Stimulated activated CD8-positive, alpha-beta memory T cell treated with anti-CD3 and anti-CD28 coated beads, Interleukin-4, amount 100 ng/mL, for 24 hours (primary cell): ENCODE data around the gene PCMTD2.

ENCODE experiments used
- DNase-seq: peaks from one replicate; pipeline ENCODE4 v3.0.0-alpha.2; 2020; ENCODE audit warnings: low read depth

The PCMTD2 gene

GRCh38 chr20:64255361-64256281, at the start of gene PCMTD2:
PCMTD2 (plus strand) TSS chr20:64255748; CDS start chr20:64259966, 4,218 bp downstream.
- DNase-seq = peak; percentile 76

- no peak for DNase-seq
Observed at GRCh38 chr20:64206614-64207013, 48.9 kb upstream of the PCMTD2 start.

- no peak for DNase-seq
Observed at GRCh38 chr20:64207641-64208590, 47.6 kb upstream of the PCMTD2 start.

- DNase-seq = no peak
Observed at GRCh38 chr20:64209148-64209547, 46.4 kb upstream of the PCMTD2 start.

DNA sequence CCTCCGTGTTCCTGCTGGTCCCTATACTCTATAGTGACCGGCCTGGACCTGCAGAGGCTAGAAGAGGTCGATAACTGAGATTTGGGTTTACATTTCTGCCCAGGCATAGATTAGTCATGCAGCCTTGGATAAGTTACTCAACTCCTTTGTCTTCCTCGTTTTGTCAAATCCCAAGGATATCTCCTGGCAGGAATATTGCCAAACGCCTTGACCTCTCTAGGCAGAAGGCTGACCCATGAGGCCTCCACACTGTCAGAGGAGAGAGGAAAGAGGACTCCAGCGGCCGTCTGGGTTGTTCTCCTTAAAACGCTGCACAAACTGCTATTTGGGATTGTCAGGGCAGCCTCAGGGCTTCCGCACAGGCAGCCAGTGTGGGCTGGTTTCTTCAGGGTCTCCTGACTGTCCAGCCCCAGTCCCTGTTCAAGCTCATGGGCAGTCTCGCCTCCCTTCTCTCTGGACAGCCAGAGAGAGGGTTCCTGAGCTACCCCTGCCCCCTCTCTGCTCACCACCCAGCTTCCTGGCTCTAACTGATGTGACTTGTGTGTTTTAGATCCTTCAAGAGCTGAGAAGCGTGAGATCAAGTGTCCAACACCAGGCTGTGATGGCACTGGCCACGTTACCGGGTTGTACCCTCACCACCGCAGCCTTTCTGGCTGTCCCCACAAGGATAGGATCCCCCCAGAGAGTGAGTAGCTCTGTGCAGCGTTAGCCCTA, 44.7 kb upstream of the PCMTD2 start:
- no peak for DNase-seq

- DNase-seq = no peak
Observed at GRCh38 chr20:64211874-64212658, 43.5 kb upstream of the PCMTD2 start.

DNA sequence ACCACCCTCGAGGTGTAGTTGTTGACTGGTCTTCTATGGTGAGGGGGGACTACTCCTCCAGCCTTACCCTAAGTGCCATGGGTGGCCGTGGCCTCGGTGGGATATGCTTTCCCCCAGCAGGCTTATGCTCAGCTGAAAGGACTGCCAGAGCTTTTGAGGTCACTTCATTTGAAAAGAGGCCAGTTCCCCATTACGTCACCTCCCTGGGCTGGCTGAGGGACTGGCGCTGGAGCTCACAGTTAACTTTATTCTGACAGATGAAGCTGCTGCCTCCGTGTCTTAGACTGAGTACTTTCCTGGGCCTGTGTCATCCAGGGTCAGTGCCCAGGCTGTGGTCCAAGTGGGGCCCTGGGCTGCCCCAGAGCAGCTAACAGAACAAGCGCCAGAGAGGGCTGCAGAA, 42.8 kb upstream of the PCMTD2 start:
- no peak for DNase-seq

GRCh38 chr20:64214113-64214512, 41.4 kb upstream of the PCMTD2 start:
- no peak for DNase-seq

DNA sequence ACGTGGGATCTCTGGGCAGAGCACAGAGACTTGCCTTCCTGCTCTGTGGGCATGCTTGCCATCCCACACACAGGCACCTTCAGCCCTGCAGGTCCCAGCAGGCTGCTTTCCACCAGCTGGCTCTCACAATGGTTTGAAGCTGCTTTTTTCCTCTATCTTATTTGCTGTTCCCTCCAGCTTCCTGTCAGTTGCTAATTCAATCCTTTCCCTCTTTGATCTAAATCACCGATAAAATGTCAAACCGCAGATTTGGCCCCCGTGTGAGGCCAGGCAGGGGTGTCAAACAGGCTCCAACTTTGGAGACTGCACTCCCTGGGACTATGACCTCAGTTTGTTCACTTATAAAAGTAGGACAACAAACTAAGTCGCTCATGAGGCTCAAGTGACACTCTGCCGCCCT, 40.6 kb upstream of the PCMTD2 start:
- no peak for DNase-seq

- no peak for DNase-seq
Observed at GRCh38 chr20:64216036-64216435, 39.5 kb upstream of the PCMTD2 start.

GRCh38 chr20:64216910-64217309, 38.6 kb upstream of the PCMTD2 start:
- no peak for DNase-seq

DNA sequence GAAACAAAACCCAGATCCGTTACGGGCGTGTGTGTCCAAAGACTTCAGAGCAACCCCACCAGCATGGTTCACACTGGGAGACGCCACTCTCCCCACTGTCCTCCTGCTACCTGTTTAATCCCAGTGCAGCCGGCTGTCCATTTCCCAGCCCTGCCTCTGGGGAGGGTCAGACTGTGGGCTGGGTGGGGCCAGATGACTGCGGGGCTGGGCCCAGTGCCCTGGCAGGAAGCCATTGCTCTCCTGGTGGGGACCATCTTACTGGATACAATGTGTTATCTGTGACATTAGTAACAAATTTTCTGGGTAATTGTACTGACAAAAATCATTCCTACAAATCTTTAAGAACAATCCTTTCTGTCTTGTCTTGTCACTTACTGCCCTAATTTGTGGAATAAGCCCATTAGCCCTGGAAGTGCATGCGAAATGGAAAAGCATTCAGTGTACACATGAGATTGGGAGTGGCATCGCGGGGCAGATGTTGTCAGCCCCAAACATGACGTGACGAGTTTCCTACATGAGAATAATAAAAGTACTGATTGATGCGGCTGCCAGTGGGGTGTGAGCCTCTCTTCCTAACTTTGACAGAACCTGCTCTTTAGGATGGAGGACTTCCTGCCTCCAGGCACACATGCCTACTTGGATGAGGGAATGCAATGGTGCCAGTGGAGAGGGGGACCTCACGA, 37.9 kb upstream of the PCMTD2 start:
- no peak for DNase-seq

DNA sequence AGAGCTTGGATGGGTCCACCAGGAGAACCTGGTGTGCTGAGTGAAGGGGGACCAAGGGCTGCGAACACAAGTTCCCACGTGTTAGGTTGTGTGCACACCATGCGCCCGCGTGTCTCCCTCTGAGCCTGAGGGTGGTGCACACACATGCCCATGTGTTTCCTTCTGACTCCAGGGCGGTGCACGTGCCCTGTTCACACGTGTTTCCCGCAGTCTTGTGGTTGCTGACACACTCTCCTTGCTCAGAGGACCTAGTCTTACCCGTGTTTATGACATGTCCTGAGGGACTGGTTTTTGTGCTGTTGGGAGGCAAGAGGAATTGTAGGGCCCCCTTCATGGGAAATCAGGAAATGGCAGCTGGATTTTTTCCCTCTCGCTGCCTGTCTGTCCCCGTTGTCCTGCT, 36.3 kb upstream of the PCMTD2 start:
- DNase-seq = no peak

- no peak for DNase-seq
Observed at GRCh38 chr20:64219730-64220129, 35.8 kb upstream of the PCMTD2 start.

GRCh38 chr20:64220420-64220819, 35.1 kb upstream of the PCMTD2 start:
- DNase-seq = no peak

DNA sequence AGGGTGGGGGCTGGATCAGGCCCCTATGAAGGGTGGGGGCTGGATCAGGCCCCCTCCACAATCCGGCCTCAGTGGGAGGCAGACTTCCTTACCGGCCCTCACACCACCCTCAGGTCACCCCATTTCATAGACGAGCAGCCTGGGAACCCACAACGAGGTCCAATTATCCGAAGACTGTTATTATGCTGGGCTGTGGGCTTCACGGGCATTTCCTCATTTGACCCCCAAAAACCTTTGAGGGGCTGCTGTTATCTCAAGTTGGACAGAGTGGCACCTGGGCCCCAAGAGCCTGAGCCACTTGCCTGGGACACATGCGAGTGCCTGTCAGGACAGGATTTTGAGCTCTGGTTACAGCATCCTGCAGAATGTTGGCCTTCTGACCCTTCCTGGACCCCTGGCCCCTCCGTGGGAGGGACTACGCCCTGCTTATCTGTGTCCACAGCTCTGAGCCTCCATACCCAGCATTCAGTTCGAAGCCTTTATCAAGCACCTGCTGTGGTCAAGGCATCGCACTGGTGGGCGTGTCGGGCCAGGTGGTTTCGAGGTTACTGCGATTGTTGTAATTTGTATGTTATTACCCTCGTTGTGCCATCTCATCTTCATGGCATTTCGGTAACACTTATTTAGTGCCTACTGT, 34.5 kb upstream of the PCMTD2 start:
- no peak for DNase-seq

GRCh38 chr20:64222291-64222735, 33.2 kb upstream of the PCMTD2 start:
- no peak for DNase-seq

DNA sequence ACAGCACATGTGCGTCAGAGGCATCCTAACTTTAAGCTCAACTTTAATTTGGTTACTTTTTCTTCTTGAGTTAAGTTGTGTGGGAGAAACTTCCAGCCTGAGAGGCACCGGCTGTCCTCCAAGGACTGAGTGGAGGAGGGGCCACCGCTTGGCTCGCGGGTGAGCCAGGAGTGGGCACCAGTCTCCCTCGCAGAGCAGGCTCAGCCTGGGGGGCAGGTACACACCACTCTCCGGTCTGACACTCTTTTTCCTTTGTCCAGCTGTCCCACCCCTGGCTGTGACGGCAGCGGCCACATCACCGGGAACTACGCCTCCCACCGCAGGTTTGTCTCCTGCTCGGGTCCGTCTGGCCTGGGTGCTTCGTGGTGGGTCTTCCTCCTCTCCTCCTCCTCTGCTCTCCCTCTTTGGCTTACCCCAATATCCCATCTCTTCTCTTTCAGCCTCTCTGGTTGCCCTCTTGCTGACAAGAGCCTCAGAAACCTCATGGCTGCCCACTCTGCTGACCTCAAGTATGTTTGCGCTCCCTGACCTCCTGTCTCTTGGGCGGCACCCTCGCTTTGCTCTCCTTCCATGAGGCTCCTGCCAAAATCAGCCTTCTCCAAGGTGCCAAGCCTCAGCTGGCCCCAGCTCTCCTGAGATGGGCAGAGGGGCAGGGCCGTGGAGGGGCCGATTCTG, 32.6 kb upstream of the PCMTD2 start:
- DNase-seq = no peak

DNA sequence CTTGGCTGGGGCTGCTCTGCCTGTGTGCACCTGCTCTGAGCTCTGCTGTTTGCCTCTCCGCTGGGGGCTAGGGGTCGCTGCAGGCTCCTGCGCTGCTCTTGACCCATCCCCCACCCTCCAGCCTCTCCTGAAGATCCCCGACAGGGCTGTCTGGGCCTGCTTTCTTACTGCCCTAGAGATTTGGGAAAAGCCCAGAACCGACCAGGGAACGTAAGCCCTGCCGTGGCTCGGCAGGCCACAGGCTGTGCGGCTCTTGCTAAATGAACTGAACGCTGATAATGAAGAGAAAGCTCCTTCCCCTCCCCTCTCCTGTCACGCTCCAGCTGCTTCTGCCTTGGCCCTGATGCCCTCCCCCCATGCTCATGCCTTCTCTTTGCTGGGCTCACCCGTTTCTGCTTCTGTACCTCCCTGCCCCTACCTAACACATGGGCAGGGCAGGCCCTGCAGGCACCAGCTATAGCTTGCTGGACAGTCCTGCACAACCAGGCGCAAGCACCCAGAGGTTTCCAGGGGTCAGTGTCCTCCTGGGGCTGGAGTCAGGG, 32.0 kb upstream of the PCMTD2 start:
- no peak for DNase-seq
